Measurements from ENCODE around the gene ALDH3A2.
"Not testable (repeated sequence)": the region's sequence is repeated elsewhere in the genome, so short reads cannot be mapped to it uniquely, and the experiment has no call there.

Gene ALDH3A2

GRCh38 chr17:19651451-19652238 lies 3.1 kb downstream of the ALDH3A2 start:
- no peak for DNase-seq

DNA sequence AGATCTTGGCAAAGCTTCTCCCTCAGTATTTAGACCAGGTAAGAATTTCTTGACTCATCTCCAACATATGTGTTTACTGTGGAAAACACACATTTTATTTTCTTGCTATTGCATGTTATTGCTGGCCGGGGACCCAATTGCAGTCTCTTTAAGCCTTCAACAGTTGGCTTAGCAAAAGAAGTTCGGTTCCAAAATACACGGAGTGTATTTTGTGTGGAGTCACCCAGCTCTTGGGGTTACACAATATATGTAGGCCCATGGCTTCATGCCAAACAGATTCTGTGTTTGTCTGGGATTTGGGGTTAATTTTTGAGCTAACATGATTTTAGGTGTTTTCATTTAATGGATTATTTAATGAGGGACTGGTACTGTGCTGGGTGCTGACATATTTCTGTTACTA lies 4.0 kb downstream of the ALDH3A2 start:
- DNase-seq: no peak

- DNase-seq: no peak
Observed at GRCh38 chr17:19654342-19654886, 5.9 kb downstream of the ALDH3A2 start.

GRCh38 chr17:19654896-19655295 lies 6.3 kb downstream of the ALDH3A2 start:
- no peak for DNase-seq

GRCh38 chr17:19656336-19656735 lies 7.8 kb downstream of the ALDH3A2 start:
- DNase-seq: no peak

GRCh38 chr17:19656851-19657581 lies 8.5 kb downstream of the ALDH3A2 start:
- no peak for DNase-seq

GRCh38 chr17:19659366-19660177 lies 11.0 kb downstream of the ALDH3A2 start:
- DNase-seq: no peak

DNA sequence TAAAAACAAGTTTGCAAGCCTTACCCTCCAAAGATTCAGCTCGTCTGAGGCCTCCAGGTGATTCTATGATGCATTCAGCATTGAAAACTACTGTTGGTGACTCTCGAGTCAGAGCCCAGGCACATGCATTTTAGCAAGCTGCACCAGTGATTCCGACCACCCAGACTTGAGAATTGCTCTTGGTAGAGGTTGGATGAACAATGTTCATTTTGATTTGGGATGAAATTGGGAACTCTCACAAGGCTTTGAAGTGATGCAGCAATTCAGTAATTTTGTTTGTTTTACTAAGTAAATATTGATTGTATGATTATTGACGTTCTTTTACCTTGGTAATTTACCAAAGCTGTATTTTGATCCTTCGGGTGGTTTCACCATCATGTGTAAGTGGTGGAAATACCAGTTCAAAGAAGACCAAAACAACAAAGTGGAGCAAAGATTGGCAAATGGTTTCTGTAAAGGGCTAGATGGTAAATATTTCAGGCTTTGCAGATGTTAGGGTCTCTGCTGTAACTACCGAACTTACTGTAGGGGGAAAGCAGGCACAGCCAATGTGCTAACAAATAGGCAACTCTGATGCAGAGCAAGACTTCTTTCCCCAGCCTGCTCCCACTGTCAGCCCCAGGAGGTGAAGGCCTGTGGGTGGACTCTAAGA lies 11.8 kb downstream of the ALDH3A2 start:
- DNase-seq: no peak

DNA sequence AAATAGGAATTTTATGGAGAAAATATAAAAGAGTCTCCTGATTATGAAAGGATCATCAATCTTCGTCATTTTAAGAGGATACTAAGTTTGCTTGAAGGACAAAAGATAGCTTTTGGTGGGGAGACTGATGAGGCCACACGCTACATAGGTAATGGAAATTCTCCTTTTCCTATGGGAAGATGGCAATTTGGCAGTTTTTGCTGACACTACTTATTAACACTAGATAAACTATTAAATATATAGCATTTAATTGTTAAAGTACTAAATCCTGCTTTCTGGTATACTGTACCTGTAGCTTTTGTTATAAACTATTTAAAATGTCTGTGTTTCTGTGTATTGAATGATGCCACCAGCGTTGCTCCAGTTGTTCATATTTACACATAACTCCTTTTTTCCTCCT lies 12.6 kb downstream of the ALDH3A2 start:
- no peak for DNase-seq

GRCh38 chr17:19663097-19663496 lies 14.5 kb downstream of the ALDH3A2 start:
- no peak for DNase-seq

GRCh38 chr17:19664136-19664820 lies 15.7 kb downstream of the ALDH3A2 start:
- no peak for DNase-seq

GRCh38 chr17:19664821-19665181 lies 16.2 kb downstream of the ALDH3A2 start:
- DNase-seq: no peak

DNA sequence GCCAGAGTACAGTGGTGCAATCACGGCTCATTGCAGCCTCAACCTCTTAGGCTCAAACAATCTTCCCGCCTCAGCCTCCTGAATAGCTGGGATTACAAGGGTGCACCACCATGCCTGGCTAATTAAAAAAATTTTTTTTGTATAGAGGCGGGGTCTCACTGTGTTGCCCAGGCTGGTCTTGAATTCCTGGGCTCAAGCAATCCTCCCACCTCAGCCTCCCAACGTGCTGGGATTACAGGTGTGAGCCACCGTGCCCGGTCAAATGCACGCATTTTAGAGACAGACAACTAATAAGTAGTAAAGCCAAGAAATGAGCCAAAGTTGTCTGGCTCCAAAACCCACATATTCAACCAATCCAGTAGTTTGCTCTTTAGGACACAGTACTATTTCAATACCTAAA lies 21.1 kb downstream of the ALDH3A2 start:
- DNase-seq: not testable (repeated sequence)

DNA sequence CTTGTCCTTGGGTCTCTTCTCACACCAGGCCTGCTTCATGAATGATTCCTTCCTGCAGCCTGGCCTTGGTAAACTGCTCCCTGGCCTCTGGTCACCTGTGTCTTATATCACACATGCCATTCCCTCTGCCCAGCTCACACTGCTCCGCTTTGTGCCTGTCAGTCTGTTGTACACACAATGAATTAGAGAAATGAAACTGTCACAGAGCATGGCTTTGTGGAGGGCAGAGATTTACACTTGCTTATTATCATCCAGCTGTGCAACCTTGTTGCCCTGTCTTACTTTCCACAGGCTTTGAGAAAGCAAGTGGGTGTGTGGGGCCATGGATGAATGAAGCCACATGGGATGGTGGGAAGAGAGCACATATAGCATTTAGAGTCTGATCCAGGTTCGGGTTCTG lies 22.4 kb downstream of the ALDH3A2 start:
- no peak for DNase-seq

GRCh38 chr17:19671433-19671832 lies 22.9 kb downstream of the ALDH3A2 start:
- no peak for DNase-seq

GRCh38 chr17:19672009-19672750 lies 23.6 kb downstream of the ALDH3A2 start:
- peak; percentile 36 for DNase-seq

DNA sequence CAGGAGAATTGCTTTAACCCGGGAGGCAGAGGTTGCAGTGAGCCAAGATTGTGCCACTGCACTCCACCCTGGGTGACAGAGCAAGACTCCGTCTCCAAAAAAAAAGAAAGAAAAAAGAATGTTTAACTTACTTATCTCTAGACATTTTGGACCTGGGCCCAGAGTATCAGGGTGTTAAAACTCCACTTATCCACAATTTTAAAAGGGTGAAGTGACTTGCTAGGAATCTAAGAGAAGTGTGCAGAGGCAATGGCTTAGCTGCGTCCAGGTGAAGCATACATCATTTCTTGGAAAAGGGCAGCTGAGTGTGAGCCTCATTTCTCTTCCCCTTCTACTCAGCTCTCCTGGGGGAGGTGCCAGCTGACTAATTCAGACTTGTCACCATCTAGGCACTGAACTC lies 25.1 kb downstream of the ALDH3A2 start:
- DNase-seq: no peak

GRCh38 chr17:19676896-19677295 lies 28.3 kb downstream of the ALDH3A2 start:
- no peak for DNase-seq

GRCh38 chr17:19677736-19678379 lies 29.3 kb downstream of the ALDH3A2 start:
- DNase-seq: no peak

DNA sequence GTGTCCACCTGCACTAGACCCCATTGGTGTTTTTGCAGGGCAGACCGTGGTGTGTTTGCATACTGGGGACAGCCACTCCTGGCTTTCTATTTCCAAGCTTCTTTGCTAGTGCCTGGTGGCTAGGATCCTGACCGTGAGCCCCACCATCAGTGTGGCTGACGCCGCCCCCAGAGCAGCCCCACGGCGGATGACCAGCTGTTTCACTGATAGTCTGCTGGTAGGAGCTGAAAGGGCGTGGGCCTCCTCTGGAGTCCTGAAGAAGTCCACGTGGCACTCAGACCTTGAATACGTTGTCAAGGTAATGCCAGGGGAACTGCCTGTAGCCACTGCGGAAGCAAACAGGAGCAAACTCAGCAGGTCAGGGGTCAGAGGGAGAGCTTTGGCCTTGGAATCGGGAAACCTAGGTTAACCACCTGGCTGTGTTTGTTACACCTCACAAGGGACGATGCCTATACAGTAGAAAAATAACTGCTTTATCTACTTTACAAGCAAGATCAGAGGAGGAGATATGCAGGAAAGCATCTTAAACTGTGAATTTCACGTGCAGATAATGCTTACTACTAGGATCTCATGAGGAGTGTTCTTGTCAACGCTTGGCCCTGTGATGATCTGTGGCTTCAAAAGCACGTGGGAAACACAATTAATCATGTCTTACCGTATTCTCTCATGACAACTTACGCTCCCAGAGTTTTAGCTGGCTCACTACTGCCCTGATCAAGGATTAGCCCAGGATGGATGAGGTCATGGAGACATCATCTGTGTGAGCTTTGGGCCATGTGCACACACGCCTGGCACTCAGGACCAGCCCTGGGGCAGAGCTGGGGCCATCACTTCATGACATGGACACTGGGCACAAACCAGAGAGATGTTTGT lies 30.3 kb downstream of the ALDH3A2 start:
- no peak for DNase-seq
